Ovary (tissue), 9 donors: ENCODE results near the gene MYO5B. TPM values are rescaled to one million over a fixed set of nuclear protein-coding genes. Genes with fewer than 3 reads are reported as not detected.

Experiments used
- DNase-seq, 5 donors: peaks; one replicate each; pipeline ENCODE4 v3.0.0-alpha.2; 2019 to 2020
- H3K27ac ChIP-seq, 2 donors: fragments of 200-600 bp; one replicate each; pipeline versions ENCODE4 v1.5.1 to v1.8.0; 2019 to 2022
- H3K27me3 ChIP-seq: fragments of 200-600 bp; one replicate; pipeline ENCODE4 v1.8.0; 2022
- H3K36me3 ChIP-seq: fragments of 200-600 bp; sonication (generic); one replicate; pipeline ENCODE4 v1.5.1; 2019
- H3K4me1 ChIP-seq: one replicate; pipeline ENCODE4 v1.8.1; 2013; ENCODE audit warnings: mild to moderate bottlenecking, moderate library complexity; ENCODE audit not compliant: insufficient read depth
- H3K4me3 ChIP-seq: fragments of 200-600 bp; sonication (generic); one replicate; pipeline ENCODE4 v1.5.1; 2017
- H3K9me3 ChIP-seq, 2 donors: fragments of 200-600 bp in 1 of 2; sonication (generic) in 1 of 2; one replicate each; pipeline versions ENCODE4 v1.5.1 to v1.8.1; 2013 to 2019; ENCODE audit warnings: mild to moderate bottlenecking in 1 of 2, moderate library complexity in 1 of 2
- EP300 ChIP-seq: sonication (generic); formaldehyde crosslinking; IDR thresholded peaks from one replicate; pipeline ENCODE4 v1.6.1; 2017; ENCODE audit warnings: antibody characterized with exemption
- POLR2A ChIP-seq: fragments of 450-650 bp; IDR thresholded peaks from one replicate; pipeline ENCODE4 v1.6.1; 2017; ENCODE audit warnings: antibody characterized with exemption, mild to moderate bottlenecking, moderate library complexity
- WGBS, 3 donors: extraction: QIAGEN DNeasy Blood & Tissue Kit in 1 of 3; methylation state at CpG; one replicate each; pipeline versions ENCODE4 v1.1.5 to v1.1.7; 2013 to 2017; 5-methylcytosine and 5-hydroxymethylcytosine counted together
- intact Hi-C, 4 donors: fragments of 100-400 bp; cut with DNase I; formaldehyde crosslinking; loops; one replicate each; pipeline versions ENCODE4 v1.11.0 to v1.15.1; 2022 to 2023
- polyA plus RNA-seq, 2 donors: library from polyadenylated mRNA; stranded (reverse); fragments of 200-250 nt in 1 of 2; fragments of 350-450 nt in 1 of 2; fragmentation: Illumina TruSeq in 1 of 2; extraction: RNeasy Lipid Tissue Mini Kit (QIAGEN cat#74804) in 1 of 2; gene quantifications; one replicate each; pipeline ENCODE4 v1.2.3, GENCODE V29; 2013 to 2014
- total RNA-seq, 7 donors: library from RNA; depleted of rRNA in 2 of 7; stranded (reverse); fragments of >200 nt in 2 of 7; fragmentation: NEBNext Ultra II Directional in 3 of 7; extraction: Animal tissue kit (Norgen Biotek cat#: 25700) in 3 of 7; gene quantifications; one replicate each; pipeline versions ENCODE4 v1.1.0 to v1.2.4, GENCODE V29; 2016 to 2023
- TF ChIP-seq, protein P1 (sequence below), 3 donors: fragments of 450-650 bp in 2 of 3; fragments of 200-600 bp in 1 of 3; IDR thresholded peaks; one replicate each; pipeline versions ENCODE4 v1.5.1 to v1.8.0; 2016 to 2022; ENCODE audit warnings: antibody characterized with exemption in 3 of 3, mild to moderate bottlenecking in 1 of 3
- donor health status: DM: no; HTN: no; CAD: no; lungs with moderate emphysema.
- donor health status: DM: no; HTN: no; CAD: no.
- donor health status: Bipolar disorder and iron deficiency.
- donor health status: DM: yes; HTN: yes; CAD: no.
- donor health status: DM: no; HTN: no; CAD: no.
- donor health status: DM: yes; HTN: yes; CAD: no.

Gene MYO5B
- total and polyA plus RNA-seq, 9 donors, result 0.25 to 25.5 (median 1.5) TPM

DNA sequence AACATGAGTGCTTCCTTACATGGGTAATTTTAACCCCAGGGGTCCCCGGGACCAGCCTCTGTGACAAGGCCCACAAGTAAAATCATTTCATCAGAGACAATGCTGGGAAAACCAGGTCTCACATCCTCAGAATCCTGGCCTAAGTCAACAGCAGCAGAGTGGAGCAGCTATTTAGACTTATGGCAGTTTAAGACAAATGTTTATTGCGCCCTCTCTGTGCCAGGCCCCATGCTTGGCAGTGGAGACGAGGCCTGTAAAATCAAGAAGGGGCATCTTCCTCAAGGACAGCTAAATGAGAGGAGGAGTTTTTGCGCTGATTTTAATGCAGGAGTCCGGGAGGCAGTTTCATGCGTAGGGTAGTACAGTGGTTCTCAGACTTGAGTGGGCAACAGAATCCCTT, 325.6 kb downstream of the MYO5B start:
- no peak overlapping the region for H3K4me3 ChIP-seq
- TF ChIP-seq POLR2A (no peak), EP300 (no peak)
- TF ChIP-seq, protein P1, sequence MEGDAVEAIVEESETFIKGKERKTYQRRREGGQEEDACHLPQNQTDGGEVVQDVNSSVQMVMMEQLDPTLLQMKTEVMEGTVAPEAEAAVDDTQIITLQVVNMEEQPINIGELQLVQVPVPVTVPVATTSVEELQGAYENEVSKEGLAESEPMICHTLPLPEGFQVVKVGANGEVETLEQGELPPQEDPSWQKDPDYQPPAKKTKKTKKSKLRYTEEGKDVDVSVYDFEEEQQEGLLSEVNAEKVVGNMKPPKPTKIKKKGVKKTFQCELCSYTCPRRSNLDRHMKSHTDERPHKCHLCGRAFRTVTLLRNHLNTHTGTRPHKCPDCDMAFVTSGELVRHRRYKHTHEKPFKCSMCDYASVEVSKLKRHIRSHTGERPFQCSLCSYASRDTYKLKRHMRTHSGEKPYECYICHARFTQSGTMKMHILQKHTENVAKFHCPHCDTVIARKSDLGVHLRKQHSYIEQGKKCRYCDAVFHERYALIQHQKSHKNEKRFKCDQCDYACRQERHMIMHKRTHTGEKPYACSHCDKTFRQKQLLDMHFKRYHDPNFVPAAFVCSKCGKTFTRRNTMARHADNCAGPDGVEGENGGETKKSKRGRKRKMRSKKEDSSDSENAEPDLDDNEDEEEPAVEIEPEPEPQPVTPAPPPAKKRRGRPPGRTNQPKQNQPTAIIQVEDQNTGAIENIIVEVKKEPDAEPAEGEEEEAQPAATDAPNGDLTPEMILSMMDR (IDR thresholded peaks at IDR 0.05), result no peak
- WGBS, 3 donors, result 84 to 97% (median 90%) methylated on average over 6 of the region's 6 CpGs
- no peaks in the 10 kb centered on the region for H3K4me1 ChIP-seq
- no peaks in the 10 kb centered on the region for H3K27me3 ChIP-seq
- no peak for DNase-seq
- no peaks in the 10 kb centered on the region for H3K36me3 ChIP-seq
- no peak overlapping the region for H3K27ac ChIP-seq
- intact Hi-C loops, result no loop called here
- no peaks in the 10 kb centered on the region for H3K9me3 ChIP-seq

DNA sequence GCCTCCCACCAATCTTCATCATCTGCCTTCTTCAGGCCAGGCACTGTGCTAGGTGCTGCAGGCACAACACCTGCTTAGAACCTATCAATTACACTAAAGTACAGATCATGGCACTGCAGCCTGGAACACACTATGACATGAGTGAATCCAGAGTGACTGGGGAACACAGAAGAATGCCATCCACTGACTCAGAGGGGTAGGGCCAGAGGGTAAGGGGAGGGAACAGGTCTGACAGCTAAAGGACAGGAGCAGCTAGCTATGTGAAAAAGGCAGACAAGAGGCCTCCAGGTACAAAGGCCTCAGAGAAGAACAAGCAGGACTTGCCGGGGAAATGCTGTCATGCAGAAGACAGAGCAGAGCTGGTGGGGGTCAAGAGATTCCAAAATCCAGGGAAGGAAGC, 328.3 kb downstream of the MYO5B start:
- no peaks in the 10 kb centered on the region for H3K27me3 ChIP-seq
- H3K9me3 ChIP-seq, result no peaks in the 10 kb centered on the region
- no peaks in the 10 kb centered on the region for H3K36me3 ChIP-seq
- H3K27ac ChIP-seq, result no peak overlapping the region
- intact Hi-C loops, result no loop called here
- no peak for DNase-seq
- H3K4me1 ChIP-seq, result no peaks in the 10 kb centered on the region
- TF ChIP-seq POLR2A, result no peak
- TF ChIP-seq EP300, result no peak
- TF ChIP-seq, protein P1 (IDR thresholded peaks at IDR 0.05), result no peak
- no peak overlapping the region for H3K4me3 ChIP-seq
- WGBS, 3 donors, result 77 to 96% (median 94%) methylated on average over 1 of the region's 1 CpG

DNA sequence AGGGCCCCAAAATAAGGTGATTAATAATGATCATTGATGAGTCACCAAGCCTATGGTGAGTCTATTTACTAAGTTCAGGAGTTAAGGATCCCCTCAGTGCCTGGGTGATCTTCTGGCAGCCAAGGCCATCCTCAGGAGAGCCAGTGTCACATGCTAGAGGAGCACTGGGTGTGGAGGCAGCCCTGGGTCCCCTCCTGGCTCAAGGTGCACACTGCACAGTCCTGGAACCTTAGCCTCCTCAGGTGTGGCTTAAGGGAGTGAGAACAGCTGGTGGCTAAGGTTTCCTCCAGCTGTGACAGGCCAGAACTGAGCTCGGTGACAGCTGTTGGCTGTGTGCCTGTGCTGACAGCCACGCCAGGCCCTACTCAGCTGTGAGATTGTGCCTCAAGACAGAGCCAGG, 329.5 kb downstream of the MYO5B start:
- intact Hi-C loops, result no loop called here
- H3K36me3 ChIP-seq, result no peaks in the 10 kb centered on the region

DNA sequence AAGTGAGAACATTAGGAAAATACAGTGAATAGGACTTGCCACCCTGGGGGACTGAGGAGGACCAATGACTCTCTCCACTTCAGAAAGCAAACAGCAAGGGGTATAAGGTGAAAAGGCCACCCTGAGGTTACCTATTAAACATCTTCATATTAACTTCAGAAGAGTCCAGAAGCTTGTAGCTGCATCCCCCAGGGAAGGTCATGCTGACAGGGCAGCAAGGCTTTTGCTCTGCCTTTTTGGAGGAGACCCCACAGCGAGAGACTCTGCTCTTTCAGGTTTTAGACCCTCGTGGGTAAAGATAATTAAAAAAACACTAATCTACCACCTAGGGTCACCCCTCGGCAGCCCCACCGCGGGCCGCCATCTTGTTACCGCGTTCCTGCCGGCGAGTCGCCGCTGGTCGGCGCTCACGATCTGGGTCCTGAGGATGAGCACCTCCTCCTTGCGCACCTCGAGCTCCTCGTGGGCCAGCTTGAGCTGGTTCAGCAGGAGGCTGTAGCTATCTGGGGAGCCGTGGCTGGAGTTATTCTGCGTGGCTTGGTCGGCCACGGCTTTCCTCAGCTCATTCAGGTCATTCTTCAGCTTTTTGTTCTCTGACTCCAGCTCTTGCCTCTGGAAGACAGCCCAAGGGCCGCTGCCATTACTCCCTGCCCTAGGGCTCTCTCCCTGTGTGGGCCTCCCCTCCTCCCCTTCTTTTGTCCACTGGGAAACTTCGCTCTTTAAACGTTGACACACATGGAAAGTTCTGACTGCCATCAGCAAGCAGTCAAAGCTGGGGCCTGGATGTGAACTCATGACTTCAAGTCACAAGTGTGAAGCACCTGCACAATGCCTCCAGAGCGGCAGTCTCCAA, 331.0 kb downstream of the MYO5B start:
- DNase-seq, result no peak
- 74 to 86% (median 82%) methylated on average over 26 of the region's 26 CpGs for WGBS, 3 donors
- intact Hi-C loops, result no loop called here
- Histone ChIP-seq H3K27me3 (no peaks in the 10 kb centered on the region), H3K9me3 (no peaks in the 10 kb centered on the region), H3K4me1 (no peaks in the 10 kb centered on the region), H3K4me3 (no peak overlapping the region), H3K36me3 (no peaks in the 10 kb centered on the region), H3K27ac (no peak overlapping the region)
- TF ChIP-seq EP300 (no peak), POLR2A (no peak)
- TF ChIP-seq, protein P1 (IDR thresholded peaks at IDR 0.05), result no peak

More for the DNA sequence above, 329.5 kb downstream of the MYO5B start:
- Histone ChIP-seq H3K9me3 (no peaks in the 10 kb centered on the region), H3K27me3 (no peaks in the 10 kb centered on the region), H3K27ac (no peak overlapping the region), H3K4me3 (no peak overlapping the region), H3K4me1 (no peaks in the 10 kb centered on the region)
- 41 to 54% (median 43%) methylated on average over 2 of the region's 2 CpGs for WGBS, 3 donors
- no peak for DNase-seq
- no peak for TF ChIP-seq POLR2A
- no peak for TF ChIP-seq EP300
- TF ChIP-seq, protein P1 (IDR thresholded peaks at IDR 0.05), result no peak
